HUES6 (cell line): ENCODE results near the gene ESRRB.

Experiments used
- H3K27ac ChIP-seq: 2 replicates; pipeline ENCODE4 v1.7.0; 2013; ENCODE audit warnings: low read depth, mild to moderate bottlenecking, low read length, inconsistent platforms
- H3K27me3 ChIP-seq: 2 replicates; pipeline ENCODE4 v1.6.1; 2013; ENCODE audit warnings: low read length; ENCODE audit not compliant: control insufficient read depth, insufficient read depth
- H3K36me3 ChIP-seq: 2 replicates; pipeline ENCODE4 v1.6.1; 2013; ENCODE audit warnings: low read length; ENCODE audit not compliant: control insufficient read depth, insufficient read depth
- H3K4me1 ChIP-seq: 2 replicates; pipeline ENCODE4 v1.6.1; 2013; ENCODE audit warnings: low read length; ENCODE audit not compliant: control insufficient read depth, insufficient read depth
- H3K4me3 ChIP-seq: 2 replicates; pipeline ENCODE4 v1.5.1; 2013; ENCODE audit warnings: low read depth, low read length
- H3K9ac ChIP-seq: one replicate; pipeline ENCODE4 v1.6.1; 2013; ENCODE audit warnings: mild to moderate bottlenecking, low read length
- H3K9me3 ChIP-seq: 2 replicates; pipeline ENCODE4 v1.6.1; 2013; ENCODE audit warnings: low read depth, low read length; ENCODE audit not compliant: control insufficient read depth, insufficient read depth

Gene ESRRB

GRCh38 chr14:76499399-76499798 is 123.5 kb downstream of the ESRRB start:
- Histone ChIP-seq H3K4me3 (no peak overlapping the region), H3K9ac (no peak overlapping the region), H3K27me3 (no peaks in the 10 kb centered on the region)

DNA sequence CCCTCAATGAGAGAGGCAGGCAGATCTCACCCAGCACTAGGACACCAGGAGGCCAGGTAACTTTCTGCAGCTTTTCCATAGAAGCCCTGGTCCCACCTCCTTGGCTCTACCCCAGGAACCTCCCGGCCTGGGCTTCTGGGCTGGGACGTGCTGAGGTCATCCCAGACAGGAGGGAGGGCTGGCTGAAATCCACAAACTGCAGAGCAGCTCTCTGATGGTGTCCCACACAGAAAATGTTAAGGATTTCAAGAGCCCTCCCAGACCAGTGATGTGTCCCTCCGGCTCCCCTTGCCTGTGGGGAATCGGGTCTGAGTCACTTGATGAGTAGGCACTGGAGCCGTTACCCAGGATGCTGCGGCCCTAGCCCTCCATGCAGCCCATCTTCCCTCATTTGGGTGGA is 124.1 kb downstream of the ESRRB start:
- Histone ChIP-seq H3K27me3 (no peaks in the 10 kb centered on the region), H3K4me3 (no peak overlapping the region), H3K9ac (no peak overlapping the region), H3K27ac (no peak overlapping the region), H3K9me3 (no peaks in the 10 kb centered on the region), H3K4me1 (no peaks in the 10 kb centered on the region), H3K36me3 (no peaks in the 10 kb centered on the region)

More at GRCh38 chr14:76499399-76499798, 123.5 kb downstream of the ESRRB start:
- H3K27ac ChIP-seq: no peak overlapping the region
- no peaks in the 10 kb centered on the region for H3K9me3 ChIP-seq
- H3K36me3 ChIP-seq: no peaks in the 10 kb centered on the region
- no peaks in the 10 kb centered on the region for H3K4me1 ChIP-seq

DNA sequence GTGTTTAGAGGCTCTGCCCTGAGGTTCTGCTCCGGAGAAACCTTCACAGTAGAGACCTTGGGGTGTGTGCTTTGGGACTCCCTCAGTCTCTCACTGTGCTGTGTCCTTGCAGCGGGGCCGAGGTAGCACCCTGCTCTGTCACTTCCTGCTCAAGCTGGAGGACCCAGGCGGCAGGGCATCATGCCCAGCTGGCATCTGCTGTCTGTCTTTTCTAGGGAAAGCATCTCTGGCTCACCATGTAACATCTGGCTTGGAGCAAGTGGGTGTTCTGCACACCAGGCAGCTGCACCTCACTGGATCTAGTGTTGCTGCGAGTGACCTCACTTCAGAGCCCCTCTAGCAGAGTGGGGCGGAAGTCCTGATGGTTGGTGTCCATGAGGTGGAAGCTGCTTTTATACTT is 124.5 kb downstream of the ESRRB start:
- Histone ChIP-seq H3K9me3 (no peaks in the 10 kb centered on the region), H3K27me3 (no peaks in the 10 kb centered on the region), H3K36me3 (no peaks in the 10 kb centered on the region), H3K4me3 (no peak overlapping the region), H3K4me1 (no peaks in the 10 kb centered on the region), H3K9ac (no peak overlapping the region), H3K27ac (no peak overlapping the region)

- Histone ChIP-seq H3K4me3 (no peak overlapping the region), H3K36me3 (no peaks in the 10 kb centered on the region), H3K27me3 (no peaks in the 10 kb centered on the region), H3K4me1 (no peaks in the 10 kb centered on the region), H3K9ac (no peak overlapping the region), H3K9me3 (no peaks in the 10 kb centered on the region), H3K27ac (no peak overlapping the region)
Measured at GRCh38 chr14:76501156-76501720, 125.3 kb downstream of the ESRRB start.

GRCh38 chr14:76502219-76502618 is 126.3 kb downstream of the ESRRB start:
- Histone ChIP-seq H3K4me1 (no peaks in the 10 kb centered on the region), H3K4me3 (no peak overlapping the region), H3K27me3 (no peaks in the 10 kb centered on the region), H3K9ac (no peak overlapping the region), H3K9me3 (no peaks in the 10 kb centered on the region), H3K27ac (no peak overlapping the region), H3K36me3 (no peaks in the 10 kb centered on the region)

- H3K4me3 ChIP-seq: no peak overlapping the region
- no peaks in the 10 kb centered on the region for H3K36me3 ChIP-seq
- no peaks in the 10 kb centered on the region for H3K27me3 ChIP-seq
- no peaks in the 10 kb centered on the region for H3K4me1 ChIP-seq
- H3K27ac ChIP-seq: no peak overlapping the region
- H3K9me3 ChIP-seq: no peaks in the 10 kb centered on the region
- no peak overlapping the region for H3K9ac ChIP-seq
Measured at GRCh38 chr14:76502638-76503037, 126.7 kb downstream of the ESRRB start.

DNA sequence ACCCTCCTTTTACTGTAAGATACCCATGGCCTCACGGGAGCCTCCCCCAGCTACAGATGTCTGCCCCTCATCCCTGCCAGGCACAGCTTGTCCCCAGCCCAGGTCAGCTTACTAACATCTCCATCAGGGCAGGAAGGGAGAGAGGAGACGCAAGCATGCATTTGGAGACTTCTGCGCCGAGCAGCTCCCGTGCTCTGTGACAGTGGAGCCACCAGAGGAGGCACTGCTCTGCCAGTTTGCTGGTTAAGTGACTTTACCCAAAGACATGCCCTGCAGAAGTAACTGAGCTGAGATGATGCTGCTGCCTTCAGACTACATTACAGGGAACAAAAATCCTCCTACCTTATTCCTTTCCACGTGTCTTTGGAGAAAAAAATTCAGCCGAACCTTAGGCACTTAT is 133.4 kb downstream of the ESRRB start:
- Histone ChIP-seq H3K27me3 (no peaks in the 10 kb centered on the region), H3K4me3 (no peak overlapping the region), H3K4me1 (peaks cover 11% of the 10 kb centered on the region), H3K9me3 (no peaks in the 10 kb centered on the region), H3K27ac (no peak overlapping the region), H3K9ac (no peak overlapping the region), H3K36me3 (no peaks in the 10 kb centered on the region)

DNA sequence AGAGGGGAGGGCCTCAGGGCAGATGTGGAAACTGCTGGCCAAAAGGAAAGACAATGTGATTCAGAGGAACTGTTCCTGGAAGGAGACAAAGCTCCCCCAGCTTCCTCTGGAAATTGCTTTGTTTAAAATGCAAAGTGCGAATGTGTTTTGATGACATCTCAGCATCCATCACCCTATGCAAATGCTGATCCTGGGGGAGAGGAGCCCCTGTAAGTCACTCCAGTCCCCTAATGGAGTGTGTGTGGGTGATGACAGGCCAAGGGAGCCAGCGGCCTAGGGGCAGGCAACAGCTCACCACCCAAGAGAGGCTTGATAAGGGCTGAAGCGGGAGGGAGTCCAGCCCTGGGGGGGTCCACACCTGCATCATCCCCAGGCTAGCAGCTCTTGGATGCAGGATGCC is 134.2 kb downstream of the ESRRB start:
- no peaks in the 10 kb centered on the region for H3K36me3 ChIP-seq
- no peak overlapping the region for H3K27ac ChIP-seq
- no peak overlapping the region for H3K4me3 ChIP-seq
- peaks cover 11% of the 10 kb centered on the region for H3K4me1 ChIP-seq
- H3K27me3 ChIP-seq: no peaks in the 10 kb centered on the region
- H3K9ac ChIP-seq: no peak overlapping the region
- H3K9me3 ChIP-seq: no peaks in the 10 kb centered on the region

- H3K27me3 ChIP-seq: no peaks in the 10 kb centered on the region
- H3K9me3 ChIP-seq: no peaks in the 10 kb centered on the region
- no peak overlapping the region for H3K27ac ChIP-seq
- no peak overlapping the region for H3K9ac ChIP-seq
- H3K4me1 ChIP-seq: peaks cover 11% of the 10 kb centered on the region
- H3K36me3 ChIP-seq: no peaks in the 10 kb centered on the region
- no peak overlapping the region for H3K4me3 ChIP-seq
Measured at GRCh38 chr14:76514213-76514998, 138.5 kb downstream of the ESRRB start.

DNA sequence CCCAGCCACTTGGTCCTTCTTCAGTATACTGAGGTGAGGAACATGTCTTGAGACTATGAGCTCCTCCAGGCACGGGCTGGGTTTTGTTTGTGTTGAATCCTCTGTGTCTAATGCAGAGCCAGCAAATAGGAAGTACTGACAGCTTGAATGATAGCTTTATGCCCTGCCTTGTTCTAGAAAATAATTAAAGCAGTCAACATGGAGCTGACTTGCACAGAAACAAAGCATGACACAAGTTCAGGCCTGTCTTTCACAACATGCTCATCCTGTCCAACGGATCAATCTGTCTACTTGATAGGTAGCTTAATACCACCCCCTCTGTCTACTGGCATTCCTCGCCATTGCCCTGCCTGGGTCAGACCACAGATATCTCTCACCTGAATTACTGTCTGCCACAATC is 140.9 kb downstream of the ESRRB start:
- H3K9me3 ChIP-seq: peaks cover 7% of the 10 kb centered on the region; the same call in 1 of the 2 replicates
- no peak overlapping the region for H3K4me3 ChIP-seq
- no peaks in the 10 kb centered on the region for H3K27me3 ChIP-seq
- no peaks in the 10 kb centered on the region for H3K4me1 ChIP-seq
- no peak overlapping the region for H3K9ac ChIP-seq
- H3K27ac ChIP-seq: no peak overlapping the region
- no peaks in the 10 kb centered on the region for H3K36me3 ChIP-seq

DNA sequence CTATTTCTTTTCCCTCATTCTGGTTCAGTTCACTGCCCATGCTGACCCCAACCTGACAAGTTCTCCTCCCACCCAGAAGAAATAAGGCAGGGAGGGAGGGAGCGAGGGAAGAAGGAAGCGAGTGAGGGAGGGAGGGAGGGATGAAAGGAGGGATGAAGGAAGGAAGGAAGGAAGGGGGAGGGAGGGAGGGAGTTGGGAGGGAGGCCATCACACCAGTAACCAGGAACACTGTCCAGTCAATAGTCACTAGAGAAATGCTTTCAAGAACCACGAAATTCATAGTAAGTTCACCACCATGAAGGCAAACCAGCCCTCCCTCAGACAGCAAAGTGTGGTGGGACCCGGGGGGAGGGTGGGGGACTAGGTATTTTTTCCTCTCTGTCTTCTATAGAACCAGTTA is 142.4 kb downstream of the ESRRB start:
- Histone ChIP-seq H3K36me3 (no peaks in the 10 kb centered on the region), H3K9me3 (peaks cover 7% of the 10 kb centered on the region; the same call in 1 of the 2 replicates), H3K27ac (no peak overlapping the region), H3K4me3 (no peak overlapping the region), H3K27me3 (no peaks in the 10 kb centered on the region), H3K4me1 (no peaks in the 10 kb centered on the region), H3K9ac (no peak overlapping the region)
